A673 (cell line): Measurements from ENCODE around the gene SHROOM2.

ENCODE experiments used
- CTCF ChIP-seq: fragments of 300-800, 200-600 bp; sonication (generic); conservative IDR thresholded peaks from 2 replicates; pipeline ENCODE4 v1.5.1; 2017; ENCODE audit warnings: low read depth, mild to moderate bottlenecking, antibody characterized with exemption, low read length, moderate library complexity, mixed read lengths
- EZH2 ChIP-seq: fragments of 200-600 bp; sonication (generic); IDR thresholded peaks from 2 replicates; pipeline ENCODE4 v1.6.1; 2017; ENCODE audit warnings: borderline replicate concordance, low read depth, mild to moderate bottlenecking, mixed read lengths, antibody characterized with exemption, low read length; ENCODE audit not compliant: poor library complexity, severe bottlenecking

GRCh38 chrX:9953396-9953795, 167.2 kb downstream of the SHROOM2 start:
- no peak for TF ChIP-seq CTCF
- no peak for TF ChIP-seq EZH2
